Measurements from ENCODE around the gene IRAK3.

Gene IRAK3, protein sequence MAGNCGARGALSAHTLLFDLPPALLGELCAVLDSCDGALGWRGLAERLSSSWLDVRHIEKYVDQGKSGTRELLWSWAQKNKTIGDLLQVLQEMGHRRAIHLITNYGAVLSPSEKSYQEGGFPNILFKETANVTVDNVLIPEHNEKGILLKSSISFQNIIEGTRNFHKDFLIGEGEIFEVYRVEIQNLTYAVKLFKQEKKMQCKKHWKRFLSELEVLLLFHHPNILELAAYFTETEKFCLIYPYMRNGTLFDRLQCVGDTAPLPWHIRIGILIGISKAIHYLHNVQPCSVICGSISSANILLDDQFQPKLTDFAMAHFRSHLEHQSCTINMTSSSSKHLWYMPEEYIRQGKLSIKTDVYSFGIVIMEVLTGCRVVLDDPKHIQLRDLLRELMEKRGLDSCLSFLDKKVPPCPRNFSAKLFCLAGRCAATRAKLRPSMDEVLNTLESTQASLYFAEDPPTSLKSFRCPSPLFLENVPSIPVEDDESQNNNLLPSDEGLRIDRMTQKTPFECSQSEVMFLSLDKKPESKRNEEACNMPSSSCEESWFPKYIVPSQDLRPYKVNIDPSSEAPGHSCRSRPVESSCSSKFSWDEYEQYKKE

DNA sequence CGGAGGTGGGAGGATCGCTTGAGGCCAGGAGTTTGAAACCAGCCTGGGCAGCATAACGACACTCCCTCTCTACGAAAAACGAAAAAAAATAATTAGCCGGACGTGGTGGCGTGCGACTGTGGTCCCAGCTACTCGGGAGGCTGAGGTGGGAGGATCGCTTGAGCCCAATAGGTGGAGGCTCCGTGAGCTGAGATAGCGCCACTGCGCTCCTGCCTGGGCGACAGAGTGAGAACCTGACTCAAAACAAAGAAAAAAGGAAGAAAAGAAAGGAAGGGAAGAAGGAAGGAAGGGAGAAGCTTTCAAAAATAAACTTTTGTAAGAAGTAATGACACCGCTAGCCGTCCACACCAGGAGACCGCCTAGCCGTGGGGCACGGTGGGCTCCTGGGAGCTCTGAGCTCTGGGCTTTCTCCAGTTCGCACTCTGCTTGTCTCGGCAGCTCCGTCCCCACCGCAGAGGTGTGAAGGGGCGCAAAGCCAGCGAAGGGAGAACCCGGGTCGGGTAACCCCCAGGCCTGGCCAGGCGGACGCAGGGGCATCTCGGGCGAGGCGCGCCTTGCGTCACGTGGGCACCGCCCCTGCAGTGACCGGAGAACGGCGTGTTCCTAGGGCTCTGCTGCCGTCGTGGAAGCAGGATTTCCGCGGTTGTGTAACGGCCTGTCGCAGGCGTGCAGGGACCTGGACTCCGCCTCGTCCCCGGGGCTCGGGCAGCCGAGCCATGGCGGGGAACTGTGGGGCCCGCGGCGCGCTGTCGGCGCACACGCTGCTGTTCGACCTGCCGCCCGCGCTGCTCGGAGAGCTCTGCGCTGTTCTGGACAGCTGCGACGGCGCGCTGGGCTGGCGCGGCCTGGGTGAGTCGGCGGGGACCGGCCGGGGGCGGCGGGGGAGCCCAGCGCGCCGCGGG lies at the start of gene IRAK3:
Gene IRAK3, plus strand, starts transcription at position 631 of the 902 bp plus-strand sequence. Its CDS starts 86 bp downstream, at position 717.
- peak in 1 of 2 donors; percentile 21 for DNase-seq (ENCODE audit: low read depth in 2 of 2)

GRCh38 chr12:66139328-66139727 lies 49.7 kb upstream of the IRAK3 start:
- no peak for DNase-seq (ENCODE audit: low read depth in 2 of 2)

DNA sequence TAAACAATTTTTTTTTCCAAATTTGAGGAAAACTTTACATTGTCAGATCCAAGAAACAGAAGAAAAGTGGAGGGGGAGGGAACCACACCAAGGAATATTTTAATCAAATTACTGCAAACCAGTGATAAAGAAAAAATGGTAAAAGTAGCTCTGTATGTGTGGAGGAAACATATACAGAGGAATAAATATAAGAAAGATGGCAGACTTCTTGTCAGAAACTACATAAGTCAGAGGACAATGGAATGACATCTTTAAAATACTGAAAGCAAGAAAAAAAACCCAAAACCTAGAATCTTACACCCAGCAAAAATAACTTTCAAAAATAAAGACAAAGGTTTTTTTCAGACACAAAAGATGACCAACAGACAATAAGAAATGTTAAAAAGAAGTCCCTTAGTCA lies 48.3 kb upstream of the IRAK3 start:
- no peak for DNase-seq (ENCODE audit: low read depth in 2 of 2)

DNA sequence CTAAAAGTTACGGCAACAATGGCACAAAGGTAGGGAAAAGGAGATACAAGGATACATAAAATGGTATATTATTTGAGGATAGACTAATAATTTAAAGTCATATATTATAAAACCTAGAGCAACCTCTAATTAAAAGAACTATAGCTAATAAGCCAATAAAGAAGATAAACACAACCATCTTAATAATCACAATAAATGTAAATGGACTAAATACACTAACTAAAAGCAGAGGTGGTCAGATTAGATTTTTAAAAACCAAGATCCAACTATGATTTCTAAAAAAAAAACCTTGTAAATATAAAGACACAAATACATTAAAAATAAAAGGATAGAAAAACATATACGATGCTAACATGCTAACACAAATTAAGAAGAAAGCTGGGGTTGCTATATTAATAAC lies 47.7 kb upstream of the IRAK3 start:
- DNase-seq (ENCODE audit: low read depth in 2 of 2), result no peak

DNA sequence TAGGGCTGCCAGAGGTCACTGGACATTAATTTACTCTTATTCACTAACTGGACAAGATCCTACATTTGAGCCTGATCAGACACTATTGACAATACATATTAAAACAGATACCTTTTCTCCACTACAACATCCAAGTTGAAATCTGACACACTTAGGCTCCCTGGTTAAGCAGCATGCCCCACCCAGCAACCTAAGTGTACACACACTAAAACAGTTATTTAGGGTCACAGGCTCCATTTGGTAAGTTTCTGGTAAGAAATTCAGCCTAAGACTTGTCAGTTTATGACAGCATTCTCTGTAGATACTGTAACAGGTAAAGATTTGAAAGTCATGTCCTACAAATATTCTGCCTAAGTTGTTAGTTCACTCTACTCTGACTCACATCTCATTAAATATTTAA lies 46.2 kb upstream of the IRAK3 start:
- no peak for DNase-seq (ENCODE audit: low read depth in 2 of 2)

DNA sequence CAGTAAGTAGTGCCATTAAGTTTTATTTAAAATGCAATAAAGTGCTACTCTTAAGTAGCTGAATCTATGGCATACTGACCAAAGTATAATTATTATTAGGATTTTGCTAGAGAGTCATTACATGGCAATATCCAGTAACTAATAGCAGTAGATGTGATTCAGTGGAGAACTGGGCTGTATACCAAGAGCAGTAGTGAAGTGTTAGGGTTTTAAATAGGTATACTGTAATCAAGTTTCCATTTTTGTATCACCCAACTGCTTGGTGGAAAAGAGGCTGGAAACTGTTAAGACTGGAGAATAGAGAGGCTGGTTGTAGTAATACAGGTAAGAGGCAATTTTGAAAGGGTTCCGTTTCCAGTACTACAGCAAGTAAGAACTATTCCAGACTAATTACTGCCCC lies 45.1 kb upstream of the IRAK3 start:
- DNase-seq (ENCODE audit: low read depth in 2 of 2), result no peak

DNA sequence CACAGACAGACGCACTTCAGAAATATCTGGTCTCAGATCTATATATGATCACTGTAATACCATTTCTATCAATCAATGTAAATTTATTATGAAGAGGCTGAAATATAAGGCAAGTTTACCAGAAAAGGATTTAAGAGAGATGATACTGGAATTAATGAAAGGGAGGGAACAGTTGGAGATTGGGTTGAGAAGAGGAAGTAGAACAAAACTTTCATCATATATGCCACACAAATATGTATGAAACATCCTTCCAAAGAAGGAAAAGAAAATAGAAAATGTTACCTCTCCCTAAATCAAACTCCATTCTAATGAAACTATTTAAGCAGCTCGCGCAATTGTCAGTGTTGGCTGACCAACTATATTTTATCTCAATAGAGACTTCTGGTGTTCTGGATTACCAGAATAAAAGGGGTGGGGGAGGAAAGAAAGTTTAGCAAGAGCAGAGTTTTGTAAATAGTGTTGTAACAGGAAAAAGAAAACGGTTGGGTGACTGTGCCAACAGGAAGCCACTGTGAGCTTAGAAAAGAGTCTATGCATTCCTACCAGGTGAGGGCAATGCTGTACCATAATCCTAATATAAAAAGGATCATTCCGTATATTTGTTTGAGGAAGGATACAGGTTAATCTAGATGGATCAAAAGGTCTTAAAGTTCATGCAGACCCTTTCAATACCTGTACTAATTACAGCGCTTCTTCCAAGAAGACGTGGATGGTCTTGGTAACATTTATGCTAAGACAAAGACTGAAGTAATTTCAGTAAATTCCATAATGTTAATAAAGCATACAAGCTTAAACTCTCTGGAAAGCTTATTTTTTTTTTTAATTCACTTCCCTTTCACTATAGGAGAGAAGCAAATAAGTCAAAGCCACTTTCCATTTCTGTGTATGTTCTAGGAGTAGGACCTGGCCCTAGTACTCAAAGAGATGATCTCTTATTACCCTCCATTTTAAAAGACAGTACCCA lies 43.9 kb upstream of the IRAK3 start:
- DNase-seq (ENCODE audit: low read depth in 2 of 2), result no peak

DNA sequence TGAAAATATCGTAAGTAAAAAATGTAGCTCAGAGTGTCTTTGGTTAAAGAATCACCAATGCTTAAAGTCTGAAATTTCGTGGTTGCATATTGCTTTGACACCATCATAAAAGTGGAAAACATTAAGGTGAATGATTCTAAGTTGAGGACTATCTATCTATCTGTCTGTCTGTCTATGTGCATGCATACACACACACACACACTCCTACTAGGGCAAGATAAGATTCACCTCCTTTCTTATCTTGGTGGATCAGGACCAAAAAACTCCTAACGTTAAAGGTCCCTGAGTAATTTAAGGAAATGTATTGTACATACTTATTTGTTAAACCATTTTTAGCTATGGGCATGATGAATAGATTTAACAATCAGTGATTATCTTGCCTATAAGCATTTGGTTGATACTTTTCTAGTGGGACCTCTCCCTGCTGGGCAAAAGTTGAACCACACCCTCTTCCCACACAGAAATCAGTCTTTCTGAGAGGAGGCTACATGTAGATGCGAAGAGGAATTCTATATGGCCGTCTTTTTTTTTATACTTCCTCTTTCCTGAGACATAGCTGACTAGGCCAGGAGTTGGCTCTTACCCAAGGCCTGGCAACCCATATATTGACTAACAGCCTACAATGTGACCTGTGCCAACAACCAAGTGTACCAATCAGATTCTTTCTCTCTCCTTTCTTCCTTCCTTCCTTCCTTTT lies 39.2 kb upstream of the IRAK3 start:
- DNase-seq (ENCODE audit: low read depth in 2 of 2), result no peak

DNA sequence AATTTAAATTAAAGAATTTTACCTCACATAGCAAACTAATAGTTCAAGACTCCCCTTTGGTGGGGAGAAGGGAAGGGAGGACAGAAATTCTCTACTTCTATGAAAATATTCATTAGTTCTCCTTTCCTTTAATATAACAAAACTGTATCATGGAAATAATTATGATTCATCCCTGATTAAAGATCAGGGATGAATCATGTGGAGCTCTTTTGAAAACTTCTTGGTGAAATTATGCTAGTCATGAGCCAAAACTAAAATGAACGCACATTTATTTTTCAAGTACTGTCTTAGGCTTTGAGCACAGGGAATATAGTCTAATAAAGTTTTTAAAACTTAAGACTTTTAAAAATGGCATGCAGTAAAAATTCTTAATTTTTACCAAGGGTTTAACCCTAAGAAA lies 36.3 kb upstream of the IRAK3 start:
- no peak for DNase-seq (ENCODE audit: low read depth in 2 of 2)

DNA sequence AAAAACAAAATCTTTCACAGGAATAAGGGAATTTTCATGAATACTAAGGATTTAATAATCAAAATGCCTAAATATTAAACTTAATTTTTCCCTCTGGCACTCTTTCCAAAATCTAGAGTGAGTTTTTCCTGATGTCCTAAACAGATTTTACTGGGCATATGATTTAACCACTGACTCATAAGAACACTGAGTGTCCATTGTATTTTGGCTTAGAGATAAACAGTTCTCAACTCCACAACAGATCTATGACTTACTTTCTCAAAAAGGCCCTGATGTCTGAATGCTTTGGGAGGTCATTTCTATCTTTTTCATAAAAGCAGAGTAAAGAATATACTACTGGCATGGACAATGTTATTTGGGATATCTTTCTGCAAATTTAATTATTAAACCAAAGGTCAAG lies 34.2 kb upstream of the IRAK3 start:
- no peak for DNase-seq (ENCODE audit: low read depth in 2 of 2)

DNA sequence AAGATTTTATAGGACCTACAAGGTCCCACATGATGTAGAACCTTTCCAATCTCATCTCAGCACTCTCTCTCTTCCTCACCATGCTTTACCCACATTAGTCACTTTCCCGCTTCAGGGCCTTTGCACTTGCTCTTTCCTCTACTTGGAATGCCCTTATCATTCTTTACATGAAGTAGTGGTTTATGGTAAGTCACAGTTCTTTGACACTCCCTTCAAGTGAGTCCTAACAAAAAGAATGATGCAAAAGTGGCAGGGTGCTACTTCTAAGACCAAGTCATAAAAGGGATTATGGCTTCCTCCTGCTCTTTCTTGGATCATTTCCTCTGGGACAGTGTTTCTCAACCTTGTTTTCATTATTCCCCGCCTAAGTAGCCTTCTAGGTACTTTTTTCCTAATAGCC lies 32.4 kb upstream of the IRAK3 start:
- DNase-seq (ENCODE audit: low read depth in 2 of 2), result no peak

DNA sequence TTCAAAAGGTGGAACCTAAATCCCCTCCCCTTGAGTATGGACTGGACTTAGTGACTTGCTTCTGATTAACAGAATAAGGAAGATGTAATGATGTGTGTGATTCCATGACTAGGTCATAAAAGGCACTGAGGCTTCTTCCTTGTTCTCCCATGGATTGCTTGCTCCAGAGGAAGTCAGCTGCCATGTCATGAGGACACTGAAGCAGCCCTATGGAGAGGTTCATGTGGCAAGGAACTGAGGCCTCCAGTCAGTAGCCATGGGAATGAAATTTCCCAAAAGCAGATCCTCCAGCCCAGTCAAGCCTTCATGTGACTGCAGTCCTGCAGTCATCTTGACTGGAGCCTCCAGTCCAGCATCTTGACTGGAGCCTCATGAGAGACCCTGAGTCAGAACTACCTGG lies 29.9 kb upstream of the IRAK3 start:
- DNase-seq (ENCODE audit: low read depth in 2 of 2), result no peak

DNA sequence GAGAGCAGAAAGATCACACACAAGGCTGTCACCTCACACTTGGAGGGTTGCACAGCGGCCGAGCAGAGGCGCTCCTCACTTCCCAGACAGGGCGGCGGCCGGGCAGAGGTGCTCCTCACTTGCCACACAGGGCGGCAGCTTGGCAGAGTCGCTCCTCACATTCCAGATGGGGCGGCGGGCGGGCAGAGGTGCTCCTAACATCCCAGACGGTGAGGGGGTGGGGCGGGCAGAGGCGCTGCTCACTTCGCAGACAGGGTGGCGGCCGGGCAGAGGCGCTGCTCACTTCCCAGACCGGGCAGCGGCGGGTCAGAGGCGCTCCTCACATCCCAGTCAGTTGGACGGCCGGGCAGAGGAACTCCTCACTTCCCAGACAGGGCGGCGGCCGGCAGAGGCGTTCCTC lies 28.3 kb upstream of the IRAK3 start:
- no peak for DNase-seq (ENCODE audit: low read depth in 2 of 2)

DNA sequence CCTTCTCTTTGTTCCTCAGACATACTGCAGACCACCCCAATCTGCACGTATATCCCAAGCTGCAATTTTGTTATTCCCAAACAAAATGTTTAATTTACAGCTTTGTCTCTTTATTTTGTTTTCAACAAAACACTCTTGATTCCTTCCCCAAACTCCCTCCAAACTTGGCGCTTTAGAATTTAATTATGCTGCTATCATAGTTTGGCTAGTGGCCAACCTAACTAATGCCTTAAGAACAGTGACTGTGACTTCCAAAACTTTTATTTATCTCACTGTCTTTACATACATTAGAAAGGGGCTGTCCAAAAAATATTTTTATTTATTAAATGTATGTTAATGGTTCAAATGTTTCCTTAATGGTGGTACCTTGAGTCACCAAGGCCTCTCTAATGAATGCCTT lies 26.3 kb upstream of the IRAK3 start:
- DNase-seq (ENCODE audit: low read depth in 2 of 2), result no peak

GRCh38 chr12:66163289-66163688 lies 25.7 kb upstream of the IRAK3 start:
- DNase-seq (ENCODE audit: low read depth in 2 of 2), result no peak

- DNase-seq (ENCODE audit: low read depth in 2 of 2), result no peak
These were observed 24.6 kb upstream of the IRAK3 start for GRCh38 chr12:66164349-66164821.

GRCh38 chr12:66165141-66165540 lies 23.9 kb upstream of the IRAK3 start:
- DNase-seq (ENCODE audit: low read depth in 2 of 2), result no peak

GRCh38 chr12:66166561-66166960 lies 22.5 kb upstream of the IRAK3 start:
- DNase-seq (ENCODE audit: low read depth in 2 of 2), result no peak

DNA sequence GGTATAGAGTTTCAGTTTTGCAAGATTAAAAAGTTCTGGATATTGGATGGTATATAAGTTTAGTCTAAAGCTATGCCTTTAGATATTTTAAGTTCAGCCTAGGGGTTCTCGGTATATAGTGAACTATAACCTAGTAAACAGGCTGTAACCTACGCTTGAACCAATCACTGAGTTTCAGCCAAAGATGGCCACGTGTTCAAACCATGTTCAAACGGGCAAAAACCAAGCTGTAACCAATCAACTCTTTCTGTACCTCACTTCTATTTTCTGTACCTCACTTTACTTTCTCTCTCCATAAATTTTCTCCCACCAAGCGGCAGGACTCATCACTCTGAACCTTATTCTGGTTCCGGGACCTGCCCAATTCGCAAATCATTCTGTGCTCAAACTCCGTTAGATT lies 20.6 kb upstream of the IRAK3 start:
- DNase-seq (ENCODE audit: low read depth in 2 of 2), result no peak
